ENCODE results near the gene IKZF5. TPM values are rescaled to one million over a fixed set of nuclear protein-coding genes. Genes with fewer than 3 reads are reported as not detected.

The IKZF5 gene
- total and polyA plus RNA-seq, 4 donors: 5.0 to 9.4 (median 7.2) TPM

GRCh38 chr10:122974543-122975064, 34.0 kb downstream of the IKZF5 start:
- no peak overlapping the region for H3K9ac ChIP-seq (ENCODE audit: low read depth in 1 of 2, low read length in 2 of 2)
- DNase-seq (ENCODE audit: low spot score): no peak
- no peak for TF ChIP-seq EGR1 (IDR thresholded peaks at IDR 0.05; ENCODE audit: low read depth in 2 of 2)
- TF ChIP-seq RAD21 (IDR thresholded peaks at IDR 0.05): no peak
- no peak for TF ChIP-seq TAF1 (conservative IDR thresholded peaks at IDR 0.05)
- TF ChIP-seq HNF4G (IDR thresholded peaks at IDR 0.05): no peak
- no peak for TF ChIP-seq REST (IDR thresholded peaks at IDR 0.05)
- no peak for TF ChIP-seq CTCF (IDR thresholded peaks at IDR 0.05; ENCODE audit: low read depth, low read length, missing input control)
- no peak for TF ChIP-seq ATF3 (IDR thresholded peaks at IDR 0.05)
- TF ChIP-seq YY1 (IDR thresholded peaks at IDR 0.05): no peak
- TF ChIP-seq ZBTB33 (IDR thresholded peaks at IDR 0.05): no peak
- no peak for TF ChIP-seq SP1 (IDR thresholded peaks at IDR 0.05)
- TF ChIP-seq FOXA2 (IDR thresholded peaks at IDR 0.05): no peak
- no peak for TF ChIP-seq NR2F2 (IDR thresholded peaks at IDR 0.05)
- TF ChIP-seq HNF4A (conservative IDR thresholded peaks at IDR 0.05): no peak
- no peak for TF ChIP-seq GABPA (IDR thresholded peaks at IDR 0.05 in 1 of 2, conservative IDR thresholded peaks at IDR 0.05 in 1 of 2)
- no peak for TF ChIP-seq MAX (IDR thresholded peaks at IDR 0.05)
- no peak for TF ChIP-seq FOXA1 (IDR thresholded peaks at IDR 0.05)
- no peak for TF ChIP-seq JUND (IDR thresholded peaks at IDR 0.05)
- TF ChIP-seq RXRA (IDR thresholded peaks at IDR 0.05): no peak
- no peaks in the 10 kb centered on the region for H3K27me3 ChIP-seq (ENCODE audit: control insufficient read depth in 4 of 4, insufficient read depth in 4 of 4, low read length in 3 of 4)
- H3K9me3 ChIP-seq (ENCODE audit: control insufficient read depth in 4 of 4, low read length in 3 of 4): no peaks in the 10 kb centered on the region
- 90% methylated on average over 3 of the region's 3 CpGs for WGBS
- H3K36me3 ChIP-seq (ENCODE audit: control insufficient read depth in 4 of 4, insufficient read depth in 3 of 4, low read depth in 1 of 4, low read length in 3 of 4): no peaks in the 10 kb centered on the region
- no peak overlapping the region for H3K4me3 ChIP-seq (ENCODE audit: low read depth in 1 of 3, low read length in 3 of 3)
- H3K27ac ChIP-seq (ENCODE audit: low read depth in 1 of 2, low read length in 2 of 2): no peak overlapping the region
- peaks cover 0 to under 1% (median under 1%) of the 10 kb centered on the region in 4 donors for H3K4me1 ChIP-seq (ENCODE audit: control insufficient read depth in 4 of 4, insufficient read depth in 4 of 4, low read length in 3 of 4)

Data from liver (tissue), 9 donors.